ENCODE results near the gene GGCX.
"Not testable (repeated sequence)": the region's sequence is repeated elsewhere in the genome, so short reads cannot be mapped to it uniquely, and the experiment has no call there.

GGCX gene

GRCh38 chr2:85597241-85597640, 35.9 kb upstream of the GGCX start:
- DNase-seq (ENCODE audit: low read depth), result no peak
- no peak for TF ChIP-seq CTCF (conservative IDR thresholded peaks at IDR 0.05; ENCODE audit: low read depth, low read length)
- H3K4me3 ChIP-seq (ENCODE audit: low read length), result no peak overlapping the region

GRCh38 chr2:85596486-85597143, 35.3 kb upstream of the GGCX start:
- peak overlapping the region; percentile 97 for H3K4me3 ChIP-seq (ENCODE audit: low read length)
- no peak for TF ChIP-seq CTCF (conservative IDR thresholded peaks at IDR 0.05; ENCODE audit: low read depth, low read length)
- DNase-seq (ENCODE audit: low read depth), result no peak

GRCh38 chr2:85596026-85596333, 34.7 kb upstream of the GGCX start:
- TF ChIP-seq CTCF (conservative IDR thresholded peaks at IDR 0.05; ENCODE audit: low read depth, low read length), result no peak
- DNase-seq (ENCODE audit: low read depth), result no peak
- H3K4me3 ChIP-seq (ENCODE audit: low read length), result peak overlapping the region; percentile 97

- no peak for TF ChIP-seq CTCF (conservative IDR thresholded peaks at IDR 0.05; ENCODE audit: low read depth, low read length)
- peak within 1 kb of the TSS; percentile 97 for H3K4me3 ChIP-seq (ENCODE audit: low read length)
- peak; percentile 97 for DNase-seq (ENCODE audit: low read depth)
Observed at GRCh38 chr2:85595301-85596025, 34.2 kb upstream of the GGCX start, which contains the start of gene RNF181. TSS of gene RNF181 (plus strand) at chr2:85595745. CDS start at chr2:85595764, 19 bp downstream.

- H3K4me3 ChIP-seq (ENCODE audit: low read length), result peak overlapping the region; percentile 97
- no peak for DNase-seq (ENCODE audit: low read depth)
- TF ChIP-seq CTCF (conservative IDR thresholded peaks at IDR 0.05; ENCODE audit: low read depth, low read length), result no peak
Observed at GRCh38 chr2:85594715-85595300, 33.5 kb upstream of the GGCX start.

- no peak overlapping the region for H3K4me3 ChIP-seq (ENCODE audit: low read length)
- no peak for TF ChIP-seq CTCF (conservative IDR thresholded peaks at IDR 0.05; ENCODE audit: low read depth, low read length)
- no peak for DNase-seq (ENCODE audit: low read depth)
Observed at GRCh38 chr2:85593023-85593422, 31.7 kb upstream of the GGCX start.

GRCh38 chr2:85592299-85592698, 31.0 kb upstream of the GGCX start:
- not testable (repeated sequence) for DNase-seq (ENCODE audit: low read depth)

More at GRCh38 chr2:85592299-85592698, 31.0 kb upstream of the GGCX start:
- not testable (repeated sequence) for H3K4me3 ChIP-seq (ENCODE audit: low read length)
